HG03342 (cell line): ENCODE data around the gene FXYD2.
A peak's percentile ranks its signal among the peaks of the same experiment; 100 is the strongest.
"Not testable (repeated sequence)": the region's sequence is repeated elsewhere in the genome, so short reads cannot be mapped to it uniquely, and the experiment has no call there.

Source experiments
- ATAC-seq: cut with Tn5 transposase; IDR thresholded peaks from one replicate; pipeline ENCODE4 v1.9.1; 2021; ENCODE audit warnings: mild to moderate bottlenecking, moderate library complexity; ENCODE audit not compliant: unreplicated experiment

FXYD2 gene

DNA sequence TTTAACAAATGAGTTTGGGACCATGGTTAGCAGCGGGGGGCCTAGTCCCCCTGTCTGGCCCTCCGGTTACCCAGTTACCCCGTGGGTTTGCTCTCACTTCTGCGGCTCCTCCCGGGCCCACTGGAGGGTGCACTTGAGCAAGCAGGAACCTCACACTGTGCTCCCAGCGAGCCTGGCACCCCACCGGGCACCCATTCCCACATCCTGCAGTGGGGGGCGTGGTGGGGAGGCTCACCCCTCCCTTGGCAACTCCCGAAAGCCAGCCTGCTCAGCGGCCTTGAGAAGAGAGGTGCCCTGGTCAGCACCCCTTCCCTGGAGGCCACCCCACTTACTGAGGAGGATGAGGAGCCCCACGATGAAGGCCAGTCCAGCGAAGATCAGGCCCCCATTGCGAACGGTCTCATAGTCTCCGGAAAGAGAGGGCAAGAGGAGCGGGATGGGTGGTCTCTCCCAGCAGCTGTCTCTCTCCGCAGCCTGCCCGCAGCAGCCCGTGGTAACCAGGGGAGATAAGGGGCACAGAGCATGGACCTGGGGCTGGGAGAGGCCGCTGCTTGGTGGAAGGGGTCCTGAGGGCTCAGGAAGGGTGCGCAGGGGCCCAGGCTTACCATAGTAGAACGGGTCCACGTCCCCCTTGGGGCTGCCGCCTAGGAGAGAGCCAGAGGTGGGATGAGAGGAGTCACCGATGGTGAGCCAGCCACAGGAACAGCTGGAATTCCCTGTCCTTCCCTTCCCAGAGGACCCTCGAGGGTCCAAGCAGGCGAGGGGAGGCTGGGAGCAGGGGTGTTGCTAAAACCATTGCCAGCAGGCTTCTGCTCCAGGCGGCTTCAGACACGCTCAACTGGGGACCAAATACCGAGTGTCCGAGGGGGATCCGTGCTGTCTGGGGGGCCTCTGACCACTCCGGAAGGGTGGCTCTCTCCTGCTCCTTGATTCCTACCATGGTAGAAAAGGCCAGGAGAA is 2.2 kb downstream of the FXYD2 start:
- no peak for ATAC-seq

DNA sequence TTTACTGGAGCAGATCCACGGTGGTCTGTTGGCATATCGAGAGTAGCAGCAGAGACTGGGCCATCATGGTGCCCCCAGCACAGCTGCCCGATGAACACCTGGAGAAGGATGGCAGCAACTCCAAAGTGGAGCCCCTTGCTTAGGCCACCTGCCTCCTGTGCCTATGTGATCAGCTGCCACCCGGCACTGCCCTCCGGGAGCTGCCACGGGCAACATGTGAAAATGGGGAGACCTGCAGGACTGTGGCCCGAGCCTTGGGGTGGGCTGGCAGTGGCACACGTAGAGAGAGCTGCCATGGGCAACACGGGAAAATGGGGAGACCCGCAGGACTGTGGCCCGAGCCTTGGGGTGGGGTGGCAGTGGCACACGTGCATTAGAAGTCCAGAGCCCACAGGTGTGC is 3.1 kb downstream of the FXYD2 start:
- no peak for ATAC-seq

DNA sequence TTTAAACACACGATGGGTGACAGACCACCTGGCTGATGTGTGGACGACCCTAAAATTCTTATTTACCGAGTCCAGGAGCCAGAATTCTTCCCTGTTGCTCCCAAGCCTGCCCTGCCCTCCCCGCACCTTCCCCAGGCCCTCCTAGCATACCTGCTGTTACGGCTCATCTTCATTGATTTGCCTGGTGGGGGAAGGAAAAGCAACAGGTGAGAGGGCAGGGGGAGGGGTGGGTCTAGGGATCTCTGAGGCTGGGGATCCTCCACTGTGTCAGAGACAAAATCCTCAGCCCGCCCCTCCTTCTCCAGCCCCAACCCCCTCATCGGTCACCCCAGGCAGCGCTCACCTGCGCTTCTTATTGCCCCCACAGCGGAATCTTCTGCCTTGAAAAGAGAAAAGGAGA is 4.0 kb downstream of the FXYD2 start:
- no peak for ATAC-seq

DNA sequence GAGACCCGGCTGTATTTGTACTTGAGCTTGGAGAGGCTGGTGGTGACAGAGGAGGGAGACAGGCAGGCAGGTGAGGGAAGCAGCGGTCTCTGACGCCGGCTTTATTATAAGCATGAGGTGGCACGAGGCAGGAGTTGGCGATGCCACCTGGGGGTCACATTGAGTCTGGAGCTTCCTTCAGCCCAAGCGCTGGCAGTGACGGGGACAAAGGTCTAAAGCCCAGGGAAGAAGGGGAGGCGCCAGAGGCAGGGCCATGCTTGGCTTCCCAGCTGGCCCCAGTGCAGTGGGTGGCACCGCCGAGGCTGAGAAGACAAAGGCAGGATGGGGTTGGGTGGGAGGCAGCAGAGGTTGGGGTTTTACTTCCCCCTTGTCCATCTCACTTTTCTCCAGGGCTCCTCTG is 4.5 kb downstream of the FXYD2 start:
- ATAC-seq: no peak

DNA sequence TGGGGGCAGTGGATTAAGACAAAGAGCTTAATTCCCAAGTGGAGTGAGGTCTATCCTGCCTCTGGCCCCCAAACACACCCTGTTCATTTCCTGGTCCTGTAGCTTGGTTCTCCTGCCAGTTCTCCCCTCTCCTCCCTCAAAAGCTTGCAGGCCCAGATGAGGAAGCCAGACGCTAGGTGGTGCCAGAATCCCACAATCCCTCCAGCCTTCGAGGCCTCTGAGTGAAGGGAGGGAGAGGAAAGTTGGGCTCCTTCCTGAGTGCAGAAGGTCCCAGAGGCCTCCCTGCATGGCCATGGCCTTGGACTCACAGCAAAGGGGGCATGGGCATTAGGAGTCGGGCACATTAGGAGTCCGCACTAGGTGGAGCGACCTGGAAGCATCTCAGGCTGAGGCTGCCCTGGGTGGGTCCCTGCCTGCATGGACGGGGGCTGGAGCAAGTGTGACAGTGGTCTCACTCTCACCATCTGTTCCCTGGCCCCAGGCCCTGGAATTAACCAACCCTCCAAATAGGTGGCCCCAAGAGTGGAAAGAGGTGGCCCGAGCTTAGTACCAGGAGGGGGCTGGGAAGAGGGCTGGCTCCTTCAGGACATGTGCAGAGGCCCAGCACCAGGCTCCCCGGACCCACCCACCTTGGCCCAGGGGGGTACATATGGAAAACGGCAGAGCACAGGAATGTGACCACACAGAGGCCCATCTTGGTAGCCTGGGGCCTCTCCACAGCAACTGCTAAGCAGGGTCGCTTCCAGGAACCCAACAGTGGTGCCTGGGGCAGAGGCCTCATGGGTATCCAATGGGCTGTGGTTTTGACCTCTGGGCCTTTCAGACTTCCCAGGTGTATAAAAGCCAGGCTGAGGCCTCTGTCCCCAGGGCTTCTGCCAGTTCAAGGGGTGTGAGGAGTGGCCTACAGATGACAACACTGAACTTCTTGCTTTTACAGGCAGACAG is 5.2 kb downstream of the FXYD2 start:
- no peak for ATAC-seq

DNA sequence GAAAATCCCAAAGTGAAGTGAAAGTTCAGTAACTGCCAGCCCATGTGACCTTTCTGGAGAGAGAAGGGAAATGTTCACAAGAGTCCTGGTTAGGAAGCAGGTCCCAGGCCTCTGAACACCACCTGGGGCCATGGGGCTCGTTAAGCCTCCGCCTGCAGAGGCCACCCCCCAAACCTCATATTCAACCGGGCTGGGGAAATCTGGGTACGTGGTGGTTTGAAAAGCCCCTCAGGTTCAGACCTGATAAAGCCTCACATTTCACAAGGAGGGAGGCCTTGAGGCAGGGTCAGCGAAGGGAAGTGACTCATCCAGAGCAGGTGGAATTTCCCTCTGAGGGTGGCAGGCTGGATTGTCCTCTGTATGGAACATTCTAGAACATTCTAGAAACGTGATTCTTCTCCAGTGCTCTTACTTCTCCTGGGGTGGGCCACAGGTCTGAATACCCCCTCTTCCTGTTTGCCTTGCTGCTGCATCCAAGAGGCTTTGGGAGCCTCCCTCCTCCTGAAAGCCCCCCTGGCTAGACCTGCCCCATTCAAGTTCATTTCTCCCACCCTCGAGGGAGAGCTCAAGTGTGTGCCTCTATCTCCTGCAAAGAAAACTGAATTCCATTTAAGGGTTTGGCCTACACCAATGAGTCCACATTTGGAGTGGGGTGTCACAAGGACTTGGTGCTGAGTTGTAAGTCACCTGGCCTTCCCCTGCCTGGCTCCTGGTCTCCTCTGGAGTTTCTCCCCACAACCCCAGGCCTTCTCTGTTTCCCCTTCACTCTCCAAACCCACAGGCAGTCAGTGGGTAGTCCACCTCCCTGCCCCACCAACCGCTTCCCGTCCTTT is 6.3 kb downstream of the FXYD2 start:
- no peak for ATAC-seq

DNA sequence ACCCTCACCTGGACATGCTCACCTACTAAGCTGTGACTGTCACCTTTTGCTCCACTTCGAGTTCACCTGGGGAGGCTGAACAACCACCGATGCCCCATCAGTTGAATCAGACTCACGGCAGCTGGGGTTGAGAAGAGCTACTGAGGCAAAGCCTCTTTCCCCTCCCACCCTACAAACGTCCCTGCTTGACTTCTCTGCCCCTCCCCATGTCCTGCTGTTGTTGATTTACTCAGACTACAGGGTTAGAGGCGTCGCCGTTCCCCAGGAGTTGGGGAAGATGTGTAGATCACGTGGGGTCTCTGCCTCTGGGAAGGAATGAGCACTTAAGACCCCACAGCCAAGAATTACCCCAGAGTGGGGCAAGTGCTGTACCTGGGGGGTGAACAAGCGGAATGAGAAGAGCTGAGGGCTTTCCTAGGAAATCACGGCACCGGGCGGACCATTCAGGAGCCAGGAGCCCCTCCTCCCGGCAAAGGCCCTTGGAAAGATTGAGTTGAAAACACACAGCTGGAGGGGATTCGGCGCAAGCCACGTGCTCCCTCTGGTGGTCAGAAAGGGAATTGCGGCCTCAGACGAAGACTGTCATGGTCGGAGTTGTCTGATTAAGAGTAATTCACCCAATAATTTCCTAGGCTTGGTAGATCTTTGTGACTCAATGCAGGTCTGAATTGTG is 7.0 kb downstream of the FXYD2 start:
- no peak for ATAC-seq

DNA sequence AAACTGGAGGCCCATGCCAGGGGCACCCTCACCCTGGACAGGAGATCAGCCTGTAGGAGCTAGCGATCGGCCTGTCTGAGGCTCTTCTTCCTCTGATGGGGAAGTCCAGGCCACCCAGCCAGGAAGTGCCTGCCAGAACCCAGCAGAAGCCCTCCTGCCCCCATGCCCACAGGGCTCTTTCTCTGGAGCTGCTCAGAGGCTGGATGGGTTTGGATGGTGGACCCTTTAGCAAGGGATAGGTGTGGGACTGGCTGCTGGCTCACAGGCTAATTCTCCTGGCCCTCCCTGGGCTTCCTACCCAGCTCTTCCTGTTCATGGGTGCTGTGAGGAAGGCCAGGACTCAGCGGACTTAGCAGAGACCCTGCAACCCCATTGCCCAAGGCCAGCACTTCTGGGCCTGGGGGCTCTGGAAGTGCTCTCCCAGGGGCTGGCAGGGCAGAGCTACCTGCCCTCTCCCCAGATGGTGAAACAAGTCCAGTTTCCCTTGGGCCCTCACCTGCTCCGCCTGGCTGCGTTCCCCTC is 7.6 kb downstream of the FXYD2 start:
- ATAC-seq: no peak

DNA sequence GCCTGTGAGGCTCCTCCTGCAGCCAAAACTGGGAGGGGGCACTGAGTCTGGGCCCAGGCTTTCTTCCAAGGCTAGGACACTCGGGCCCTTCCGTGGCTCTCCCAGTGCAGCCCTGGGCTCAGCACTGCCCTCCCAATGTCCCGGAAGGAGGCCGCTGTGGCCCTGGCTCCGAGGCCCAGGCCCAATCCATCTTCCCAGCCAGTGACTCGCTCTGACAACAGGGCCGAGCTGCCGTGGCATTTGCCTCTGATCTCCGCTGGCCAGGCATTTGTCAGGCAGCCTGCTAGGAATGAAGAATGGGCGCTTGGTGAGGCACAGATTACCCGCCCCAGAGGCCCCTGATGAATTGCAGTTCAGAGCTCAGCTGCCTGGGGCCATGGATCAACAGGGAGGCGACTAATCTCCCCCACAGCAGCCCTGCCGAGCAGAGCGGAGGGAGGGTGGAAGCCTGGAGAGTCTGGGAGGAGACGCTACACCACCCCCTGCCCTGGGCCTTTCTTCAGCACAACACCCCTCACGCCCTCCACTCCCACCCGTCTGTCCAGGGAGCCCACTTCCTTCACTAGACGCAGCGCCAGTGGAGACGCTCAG is 8.3 kb downstream of the FXYD2 start:
- ATAC-seq: no peak

DNA sequence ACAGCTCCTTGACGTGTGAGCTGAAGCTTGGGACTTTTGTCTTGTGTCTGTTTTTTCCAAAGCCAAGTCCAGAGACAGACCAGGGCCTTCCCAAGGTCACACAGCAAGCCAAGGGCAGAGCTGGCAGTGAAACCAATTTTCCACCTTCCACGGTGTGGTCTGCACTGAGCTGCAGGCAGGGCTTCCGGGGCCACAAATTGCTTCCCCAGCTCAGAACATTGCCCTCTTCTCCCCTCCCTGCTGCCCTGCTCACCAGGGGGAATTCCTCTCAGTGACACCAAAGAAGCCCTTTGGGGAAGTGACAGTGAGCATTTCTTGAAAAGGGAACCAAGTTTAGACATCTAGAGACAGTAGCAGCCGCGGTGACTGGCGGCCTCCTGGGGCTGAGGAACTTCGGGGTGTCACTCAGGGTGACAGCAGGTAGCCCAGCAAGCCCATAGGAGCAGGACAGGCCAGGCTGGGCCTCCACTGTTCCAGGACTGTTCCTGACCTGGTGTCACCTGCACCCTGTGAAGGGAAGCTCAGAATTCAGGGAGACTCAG is 9.2 kb downstream of the FXYD2 start:
- ATAC-seq: peak; percentile 61

DNA sequence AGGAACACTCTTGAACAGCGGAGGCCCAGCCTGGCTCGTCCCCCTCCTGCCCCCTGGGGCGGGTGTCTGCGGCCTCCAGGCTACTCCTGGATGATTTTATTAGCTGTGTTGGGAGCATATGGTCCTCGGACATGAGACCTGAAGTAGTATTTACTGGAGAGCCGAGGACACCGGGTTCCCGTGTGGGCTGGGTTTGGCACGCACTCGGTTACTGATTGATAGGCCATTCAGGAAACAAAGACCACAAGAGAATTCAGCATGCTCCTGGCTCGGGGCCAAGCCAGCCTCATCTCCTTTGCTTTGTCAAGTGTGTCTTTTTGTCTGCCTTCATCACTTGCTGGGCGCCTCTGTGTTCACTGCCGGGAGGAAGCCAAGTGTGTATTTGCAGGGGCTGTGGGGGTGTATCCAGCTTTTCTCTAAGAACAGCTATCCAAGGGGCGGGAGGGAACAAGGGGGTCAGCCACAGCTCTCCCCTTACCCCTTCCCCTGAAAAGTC is 9.7 kb downstream of the FXYD2 start:
- peak; percentile 38 for ATAC-seq

DNA sequence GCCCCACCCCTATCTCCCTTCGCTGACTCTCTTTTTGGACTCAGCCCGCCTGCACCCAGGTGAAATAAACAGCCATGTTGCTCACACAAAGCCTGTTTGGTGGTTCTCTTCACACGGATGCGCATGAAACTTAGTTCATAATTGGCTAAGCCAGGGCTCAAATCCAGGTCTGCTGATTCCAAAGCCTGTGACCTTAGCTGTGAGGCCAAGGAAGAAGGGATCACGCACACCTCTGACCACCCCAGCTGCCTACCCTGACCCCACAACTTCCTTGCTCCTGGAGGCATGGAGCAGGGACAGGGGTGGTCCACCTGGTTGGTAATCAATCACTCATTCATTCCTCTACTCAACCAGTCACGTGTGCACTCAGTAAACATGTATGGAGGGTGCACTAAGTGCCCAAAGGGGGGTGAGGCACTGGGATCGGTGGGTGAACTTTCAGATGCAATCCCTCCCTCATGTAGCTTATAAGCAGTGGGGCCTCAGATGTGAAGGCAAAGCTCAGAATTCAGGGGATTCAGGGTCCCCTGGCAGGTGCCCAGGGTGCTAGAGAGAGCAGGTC is 10.3 kb downstream of the FXYD2 start:
- ATAC-seq: peak; percentile 3

DNA sequence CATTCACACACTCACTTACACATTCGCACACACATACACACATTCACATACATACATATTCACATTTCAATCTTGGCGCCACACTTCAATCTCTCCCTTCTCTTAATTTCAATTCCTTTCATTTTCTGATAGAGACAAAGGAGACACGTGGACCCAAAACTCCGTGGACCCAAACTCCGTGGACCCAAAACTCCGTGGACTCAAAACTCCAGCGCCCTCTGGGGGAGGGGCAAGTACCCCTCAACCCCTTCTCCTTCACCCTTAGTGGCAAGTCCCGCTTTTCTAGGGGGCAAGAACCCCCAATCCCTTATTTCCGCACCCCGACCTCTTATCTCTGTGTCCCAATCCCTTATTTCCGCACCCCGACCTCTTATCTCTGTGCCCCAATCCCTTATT is 14.5 kb downstream of the FXYD2 start:
- not testable (repeated sequence) for ATAC-seq

DNA sequence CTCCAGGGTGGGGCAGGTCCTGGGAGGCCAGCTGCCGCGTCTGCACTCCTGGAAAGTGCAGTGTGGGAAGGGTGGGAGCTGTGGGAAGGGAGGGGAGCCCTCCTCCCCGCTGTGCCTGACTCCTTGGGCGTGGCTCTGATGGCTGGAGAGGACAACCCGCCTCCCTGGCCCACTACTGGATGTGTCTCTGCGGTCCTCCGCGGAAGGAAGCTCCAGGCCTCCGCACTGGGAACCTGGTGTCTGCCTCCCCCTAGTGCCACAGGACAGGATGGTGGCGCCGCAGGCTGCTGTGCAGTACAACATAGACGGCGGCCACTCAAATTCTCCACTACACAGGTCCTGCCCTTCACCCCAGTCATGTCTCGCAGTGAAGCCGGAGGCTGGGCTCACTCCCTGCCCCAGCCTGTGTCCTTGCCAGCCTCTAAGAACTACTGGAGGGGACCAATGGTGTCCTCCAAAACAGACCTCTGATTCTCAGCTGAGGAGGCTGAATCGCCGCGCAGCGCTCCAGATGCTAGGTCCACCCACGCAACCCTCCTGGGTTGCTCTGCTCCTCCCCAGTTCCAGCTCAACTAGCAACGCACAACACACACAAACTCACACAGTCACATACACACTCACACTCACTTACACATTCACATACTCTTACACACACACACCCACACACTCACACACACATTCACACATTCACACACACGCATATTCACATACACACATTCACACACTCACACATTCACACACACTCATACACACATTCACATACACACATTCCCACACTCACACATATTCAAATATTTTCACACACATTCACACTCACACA is 15.1 kb downstream of the FXYD2 start:
- no peak for ATAC-seq

DNA sequence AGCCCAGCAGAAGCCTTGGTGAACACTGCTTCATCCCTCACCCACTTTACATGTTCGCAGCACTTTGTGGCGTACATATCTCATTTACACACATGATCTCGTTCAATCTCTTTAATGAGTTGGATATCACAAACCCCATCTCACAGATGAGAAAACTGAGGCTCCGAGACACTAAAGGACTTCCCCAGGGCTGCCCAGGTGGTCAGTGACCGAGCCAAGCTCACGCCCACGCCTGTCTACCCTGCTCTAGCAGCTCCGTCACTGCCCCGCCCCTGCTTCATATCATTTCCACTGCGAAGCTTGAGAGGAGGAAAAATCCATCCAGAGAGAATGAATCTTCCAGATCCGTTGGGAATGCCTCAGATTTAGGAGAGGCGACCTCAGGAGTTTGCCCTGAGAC is 15.8 kb downstream of the FXYD2 start:
- ATAC-seq: no peak

DNA sequence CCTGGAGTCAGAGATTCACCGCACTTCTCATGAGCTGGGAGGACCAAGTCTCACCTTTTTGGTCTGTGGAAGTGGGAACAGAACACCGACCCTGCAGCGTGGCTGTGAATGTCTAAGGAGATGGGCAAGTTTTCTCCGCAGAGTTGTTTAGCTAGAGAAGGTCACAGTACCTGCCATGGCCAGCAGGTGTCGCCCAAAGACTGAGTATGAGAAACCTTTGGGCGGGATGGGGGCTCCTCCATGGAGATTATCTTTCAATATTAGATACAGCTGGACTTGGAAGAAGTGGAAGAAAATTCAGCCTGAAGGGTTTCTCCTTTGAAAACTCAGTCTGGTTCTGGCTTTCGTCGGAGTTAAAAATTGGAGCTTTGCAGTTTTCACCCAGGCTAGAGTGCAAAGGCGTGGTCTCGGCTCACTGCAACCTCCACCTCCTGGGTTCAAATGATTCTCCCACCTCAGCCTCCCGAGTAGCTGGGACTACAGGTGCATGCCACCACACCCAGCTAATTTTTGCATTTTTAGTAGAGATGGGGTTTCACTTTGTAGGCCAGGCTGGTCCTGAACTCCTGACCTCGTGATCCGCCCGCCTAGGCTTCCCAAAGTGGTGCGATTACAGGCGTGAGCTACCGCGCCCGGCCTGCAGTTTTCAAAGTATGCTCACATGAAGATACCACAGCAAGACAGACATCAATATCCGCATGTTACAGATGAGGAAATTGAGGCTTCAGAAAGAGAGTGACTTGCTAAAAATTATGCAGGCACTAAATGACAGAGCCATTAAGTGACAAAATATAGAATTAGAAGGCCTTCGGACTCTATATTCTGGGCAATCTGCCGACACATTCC is 16.8 kb downstream of the FXYD2 start:
- ATAC-seq: no peak

DNA sequence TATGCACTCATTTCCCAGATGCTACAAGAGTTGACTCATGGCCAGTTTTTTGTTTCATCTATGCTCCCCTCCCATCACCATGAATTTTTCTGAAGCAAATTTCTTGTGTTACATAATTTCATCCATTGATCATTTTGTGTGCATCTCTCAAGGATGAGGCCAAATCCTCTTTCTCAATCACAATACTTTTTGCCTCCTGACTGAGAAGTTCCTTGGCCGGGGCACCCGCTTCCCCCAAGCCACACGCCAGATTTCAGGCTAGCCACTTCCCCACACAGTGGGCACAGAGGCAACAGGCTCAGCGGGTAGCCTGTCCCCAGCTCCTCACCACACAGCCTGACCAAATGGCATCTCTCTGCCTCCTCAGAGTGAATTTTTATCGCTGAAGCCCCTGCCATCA is 17.7 kb downstream of the FXYD2 start:
- ATAC-seq: no peak
